DMS153 treated with DMSO at 0.1 percent for 48 hours (cell line): Measurements from ENCODE around the gene INTS2.
"Not testable (repeated sequence)": the region's sequence is repeated elsewhere in the genome, so short reads cannot be mapped to it uniquely, and the experiment has no call there.

Source experiments
- DNase-seq: peaks from one replicate; lab custom pipeline; 2025; ENCODE audit not compliant: unreplicated experiment; lab: John Stamatoyannopoulos, UW

The INTS2 gene

DNA sequence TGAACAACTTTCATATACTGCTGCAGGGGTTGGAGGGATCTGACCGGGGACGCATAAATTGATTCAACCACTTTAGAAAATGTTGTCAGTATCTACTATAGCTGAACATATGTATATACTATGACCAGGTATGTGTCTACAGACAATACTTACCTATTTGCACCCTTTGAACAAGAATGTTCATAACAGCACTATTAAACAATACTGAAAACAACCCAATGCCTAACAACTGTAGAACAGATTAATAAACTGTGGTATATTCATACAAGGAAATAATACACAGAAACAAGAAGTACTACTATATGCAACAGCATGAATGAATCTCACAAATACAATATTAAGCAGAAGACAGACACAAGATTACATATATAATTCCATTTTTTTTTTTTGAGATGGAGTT is 74.9 kb downstream of the INTS2 start:
- no peak for DNase-seq

DNA sequence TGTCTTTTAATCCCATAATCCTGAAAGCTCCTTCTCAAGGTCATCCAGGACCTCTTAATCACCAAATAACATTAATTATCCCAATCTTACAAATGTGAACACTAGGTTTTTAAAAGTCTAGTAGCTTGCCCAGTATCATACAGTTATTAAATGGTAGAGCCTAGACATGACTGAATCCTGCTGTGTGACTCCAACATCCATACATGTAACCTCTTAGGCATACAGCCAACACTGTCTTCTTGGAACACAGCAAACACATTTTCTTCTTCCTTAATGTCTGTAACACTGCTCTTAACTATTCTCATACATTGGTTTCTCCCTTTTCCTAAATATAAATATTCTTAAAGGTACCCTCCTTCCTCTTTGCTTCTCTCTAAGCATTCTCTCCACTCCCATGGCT is 78.1 kb downstream of the INTS2 start:
- no peak for DNase-seq

- no peak for DNase-seq
Measured at GRCh38 chr17:61848896-61849295, 78.9 kb downstream of the INTS2 start.

DNA sequence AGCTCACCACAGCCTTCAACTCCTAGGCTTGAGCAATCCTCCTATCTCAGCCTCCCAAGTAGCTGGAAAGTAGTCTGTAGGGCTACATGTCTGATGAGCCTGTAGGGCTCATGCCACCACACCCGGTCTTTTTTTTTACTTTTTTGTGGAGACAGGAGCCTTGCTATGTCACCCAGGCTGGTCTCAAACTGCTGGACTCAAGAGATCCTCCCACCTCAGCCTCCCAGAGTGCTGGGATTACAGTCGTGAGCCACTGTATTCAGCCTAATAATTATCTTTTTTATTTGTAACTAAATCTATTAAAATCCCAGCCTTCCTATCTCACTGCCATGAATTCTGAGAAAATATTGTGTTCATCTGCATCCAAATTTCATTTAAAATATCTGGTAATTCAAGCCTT is 79.5 kb downstream of the INTS2 start:
- no peak for DNase-seq

GRCh38 chr17:61847659-61848058 is 80.1 kb downstream of the INTS2 start:
- DNase-seq, result no peak

- DNase-seq, result no peak
Measured at GRCh38 chr17:61846761-61847375, 80.9 kb downstream of the INTS2 start.

DNA sequence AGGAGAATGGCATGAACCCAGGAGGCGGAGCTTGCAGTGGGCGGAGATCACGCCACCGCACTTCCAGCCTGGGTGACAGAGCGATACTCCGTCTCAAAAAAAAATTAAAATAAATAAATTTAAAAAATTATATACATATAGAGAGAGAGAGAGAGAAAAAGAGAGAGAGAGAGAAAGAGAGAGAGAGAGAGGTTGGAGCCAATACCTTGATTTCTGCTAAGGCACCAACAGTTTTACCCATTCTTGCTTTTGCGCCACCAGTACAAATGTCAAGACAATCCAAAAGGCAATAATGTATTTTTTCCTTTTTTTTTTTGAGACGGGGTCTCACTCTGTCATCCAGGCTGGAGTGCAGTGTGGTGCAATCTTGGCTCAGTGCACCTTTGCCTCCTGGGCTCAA is 81.7 kb downstream of the INTS2 start:
- no peak for DNase-seq

- no peak for DNase-seq
Measured at GRCh38 chr17:61843435-61843834, 84.3 kb downstream of the INTS2 start.

DNA sequence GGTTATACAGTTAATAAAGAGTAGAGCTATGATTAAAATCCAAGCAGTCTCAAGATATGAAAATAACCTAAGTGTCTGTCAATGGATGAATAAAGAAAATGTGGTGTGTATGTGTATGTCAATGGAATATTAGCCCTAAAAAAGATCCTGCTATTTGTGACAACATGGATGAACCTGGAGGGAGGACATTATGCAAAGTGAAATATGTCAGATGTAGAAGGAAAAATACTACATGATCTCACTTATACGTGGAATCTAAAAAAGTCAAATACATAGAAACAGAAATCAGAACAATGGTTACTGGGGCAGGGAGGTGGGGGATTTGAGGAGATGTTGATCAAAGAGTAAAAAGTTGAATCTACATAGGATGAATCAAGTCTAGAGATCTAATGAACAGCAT is 84.9 kb downstream of the INTS2 start:
- DNase-seq, result no peak

DNA sequence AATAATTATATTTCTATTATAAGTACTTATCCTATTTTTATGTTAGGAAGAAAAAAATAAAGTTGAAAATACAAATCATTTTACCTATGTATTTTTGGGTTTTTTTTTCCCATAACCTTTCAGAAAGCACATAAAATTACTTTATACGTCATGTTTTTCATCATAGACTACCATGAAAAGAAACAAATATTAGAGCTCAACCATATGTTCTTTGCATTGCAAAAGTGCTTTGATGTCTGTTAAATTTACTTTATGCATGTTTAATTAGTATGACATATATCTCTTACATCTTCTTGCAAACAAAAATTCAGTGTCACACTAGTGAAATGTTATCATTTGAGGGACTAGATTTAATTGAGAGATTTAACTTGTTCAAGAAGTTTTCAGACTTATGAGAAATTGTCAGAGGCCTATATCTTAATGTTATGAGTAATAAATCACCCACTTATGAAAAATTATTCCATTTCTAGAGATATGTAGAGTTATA is 88.4 kb downstream of the INTS2 start:
- DNase-seq, result no peak

DNA sequence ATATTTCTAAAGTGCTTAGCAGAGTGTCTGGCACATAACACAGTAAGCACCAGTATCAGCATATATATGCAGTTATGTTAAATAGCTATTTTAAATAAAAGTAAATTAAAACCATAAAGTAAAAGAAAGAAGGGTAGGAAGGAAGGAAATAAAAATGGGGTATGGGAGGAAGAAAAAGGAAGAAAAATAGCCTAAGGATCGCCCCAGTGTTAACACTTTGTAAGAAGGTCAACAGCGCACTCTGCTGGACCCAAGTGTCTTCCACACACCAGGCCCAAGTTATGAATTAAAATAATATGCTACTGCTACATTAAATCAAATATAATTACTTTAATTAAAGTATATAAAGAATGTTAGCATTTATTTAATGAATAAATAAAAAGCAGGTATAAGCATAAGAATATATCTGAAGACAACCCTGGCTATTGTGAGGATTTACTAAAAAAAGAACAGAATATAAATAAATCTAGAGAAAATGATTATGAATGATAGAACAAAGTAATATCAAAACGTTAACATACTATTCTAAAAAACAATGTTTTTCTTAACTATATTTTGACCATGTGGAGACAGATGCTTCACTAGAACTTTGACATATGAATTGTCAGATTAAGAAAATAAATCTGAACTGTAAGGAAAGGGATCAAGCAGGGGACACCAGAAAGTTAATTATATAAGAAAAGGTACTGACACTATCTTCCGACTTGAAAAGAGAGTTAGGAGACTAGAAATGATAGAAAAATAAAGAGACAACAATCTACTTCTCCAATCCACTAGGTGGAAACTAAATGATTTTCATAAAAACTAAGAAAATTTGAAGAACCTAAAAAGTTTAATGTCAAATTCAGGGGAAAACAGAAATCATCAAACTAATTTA is 90.4 kb downstream of the INTS2 start:
- DNase-seq, result peak; percentile 38

GRCh38 chr17:61836266-61837174 is 91.3 kb downstream of the INTS2 start:
- DNase-seq, result no peak

- DNase-seq, result no peak
Measured at GRCh38 chr17:61835606-61836005, 92.2 kb downstream of the INTS2 start.

DNA sequence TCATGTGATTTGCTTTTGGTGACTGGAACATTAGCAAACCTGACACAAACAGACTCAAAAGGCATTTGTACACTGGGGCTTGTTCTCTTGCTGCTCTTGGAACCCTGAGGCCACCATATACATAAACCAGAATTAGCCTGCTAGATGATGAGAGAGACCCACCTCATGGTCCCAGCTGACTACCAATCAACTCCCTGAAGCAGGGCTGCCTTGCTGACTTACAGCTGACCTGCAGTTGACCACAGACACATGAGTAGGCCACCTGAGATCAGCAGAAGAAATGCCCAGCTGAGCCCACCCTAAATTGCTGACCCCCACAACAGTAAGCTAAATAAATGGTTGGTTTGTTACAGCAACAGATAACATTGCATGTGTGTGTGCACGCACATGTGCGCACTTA is 93.2 kb downstream of the INTS2 start:
- DNase-seq, result no peak

DNA sequence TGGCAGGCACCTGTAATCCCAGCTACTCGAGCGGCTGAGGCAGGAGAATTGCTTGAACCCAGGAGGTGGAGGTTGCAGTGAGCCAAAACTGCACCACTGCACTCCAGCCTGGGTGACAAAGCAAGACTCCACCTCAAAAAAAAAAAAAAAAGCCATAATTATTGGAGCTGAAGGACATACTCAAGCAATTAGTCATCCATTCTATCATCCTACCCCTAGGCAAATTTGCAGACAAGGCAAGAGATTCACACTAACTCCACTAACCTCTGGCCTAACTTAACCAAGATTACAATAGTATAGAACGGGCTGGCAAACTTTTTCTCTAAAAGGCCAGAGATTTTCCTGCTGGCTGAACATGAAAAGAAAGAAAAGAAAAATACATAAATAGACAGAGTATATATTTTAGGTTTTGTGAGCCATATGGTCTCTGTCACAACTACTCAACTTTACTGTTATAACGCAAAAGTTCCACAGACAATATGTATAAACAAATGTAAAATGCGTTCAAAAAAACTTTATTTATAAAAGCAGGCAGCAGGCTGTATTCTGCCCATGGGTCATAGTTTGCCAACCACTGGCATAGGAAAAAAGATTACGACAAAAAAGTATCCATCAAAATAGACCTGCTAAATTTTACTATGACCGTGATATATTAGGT is 94.1 kb downstream of the INTS2 start:
- no peak for DNase-seq

DNA sequence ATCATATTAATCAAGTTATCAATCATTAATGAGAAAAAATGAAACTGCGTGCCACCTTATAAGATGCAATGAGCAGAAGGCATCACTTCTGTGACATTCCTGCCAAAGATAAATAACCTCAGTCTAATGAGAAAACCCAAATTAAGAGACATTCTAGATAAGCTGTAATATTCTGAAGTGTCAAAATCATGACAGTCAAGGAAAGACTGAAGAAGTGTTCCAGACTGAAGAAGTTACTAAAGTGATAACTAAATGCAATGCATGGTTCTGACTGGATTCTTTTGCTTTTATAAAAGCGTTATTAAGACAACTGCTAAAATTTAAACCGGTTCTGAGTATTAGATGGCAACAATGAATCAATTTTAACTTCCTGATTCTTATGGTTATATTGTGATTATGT is 95.3 kb downstream of the INTS2 start:
- DNase-seq, result no peak

- DNase-seq, result no peak
Measured at GRCh38 chr17:61831099-61831498, 96.7 kb downstream of the INTS2 start.

- no peak for DNase-seq
Measured at GRCh38 chr17:61828694-61829093, 99.1 kb downstream of the INTS2 start.

DNA sequence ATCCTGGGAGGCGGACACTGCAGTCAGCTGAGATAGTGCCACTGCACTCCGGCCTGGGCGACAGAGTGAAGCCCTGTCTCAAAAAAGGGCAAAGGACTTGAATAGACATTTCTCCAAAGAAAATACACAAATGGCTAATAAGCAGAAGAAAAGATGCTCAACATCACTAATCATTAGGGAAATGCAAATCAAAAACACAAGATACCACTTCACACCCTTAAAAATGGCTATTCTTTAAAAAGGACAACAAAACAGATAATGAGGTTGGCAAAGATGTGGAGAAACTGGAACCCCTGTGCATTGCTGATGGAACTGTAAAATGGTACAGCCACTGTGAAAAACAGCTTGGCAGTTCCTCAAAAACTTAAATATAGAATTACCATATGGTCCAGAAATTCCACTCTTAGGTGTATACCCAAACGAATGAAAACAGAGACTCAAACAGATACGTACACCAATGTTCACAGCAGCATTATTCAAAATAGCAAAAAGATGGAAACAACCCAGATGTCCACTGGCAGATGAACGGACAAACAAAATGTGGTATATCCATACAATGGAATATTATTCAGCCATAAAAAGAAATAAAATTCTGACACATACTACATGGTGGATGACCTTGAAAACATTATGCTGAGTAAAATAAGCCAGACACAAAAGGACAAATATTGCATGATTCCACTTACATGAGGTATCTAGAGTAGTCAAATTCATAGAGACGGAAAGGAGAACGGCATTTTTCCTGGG is 100.0 kb downstream of the INTS2 start:
- DNase-seq, result no peak

DNA sequence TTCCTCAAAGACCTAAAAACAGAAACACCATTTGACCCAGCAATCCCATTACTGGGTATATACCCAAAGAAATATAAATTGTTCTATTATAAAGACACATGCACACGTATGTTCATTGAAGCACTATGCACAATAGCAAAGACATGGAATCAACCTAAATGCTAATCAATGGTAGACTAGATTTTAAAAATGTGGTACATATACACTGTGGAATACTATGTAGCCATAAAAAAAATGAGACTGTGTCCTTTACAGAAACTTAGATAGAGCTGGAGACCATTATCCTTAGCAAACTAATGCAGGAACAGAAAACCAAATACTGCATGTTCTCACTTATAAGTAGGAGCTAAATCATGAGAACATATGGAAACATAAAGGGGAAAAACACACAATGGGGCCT is 100.9 kb downstream of the INTS2 start:
- not testable (repeated sequence) for DNase-seq
